ENCODE results near the gene LY6G6F. TPM values are rescaled to one million over a fixed set of nuclear protein-coding genes. Genes with fewer than 3 reads are reported as not detected.

Gene LY6G6F
- total and polyA plus RNA-seq, 2 experiments from 2014 or later: not detected

- H3K4me3 ChIP-seq: peak overlapping the region; percentile 28
- peaks cover 2% of the 10 kb centered on the region for H3K4me1 ChIP-seq (ENCODE audit: low read depth)
- DNase-seq (ENCODE audit: low read depth in 1 of 2, low spot score in 1 of 2): peak in 1 of 2 donors; percentile 52
- H3K9me3 ChIP-seq (ENCODE audit: low read depth): no peaks in the 10 kb centered on the region
- peaks cover 10% of the 10 kb centered on the region for H3K27me3 ChIP-seq
- H3K36me3 ChIP-seq: peaks cover 4% of the 10 kb centered on the region
- H3K27ac ChIP-seq: no peak overlapping the region
- peak; percentile 31 for TF ChIP-seq CTCF (IDR thresholded peaks at IDR 0.05; ENCODE audit: low read depth, low read length)
These were observed 25.5 kb upstream of the LY6G6F start for GRCh38 chr6:31681135-31681671.

- Histone ChIP-seq H3K27ac (no peak overlapping the region), H3K4me3 (peak overlapping the region; percentile 29), H3K36me3 (peaks cover 22% of the 10 kb centered on the region), H3K4me1 (ENCODE audit: low read depth) (peaks cover 2% of the 10 kb centered on the region), H3K9me3 (ENCODE audit: low read depth) (no peaks in the 10 kb centered on the region), H3K27me3 (peaks cover 10% of the 10 kb centered on the region)
- no peak for DNase-seq (ENCODE audit: low read depth in 1 of 2, low spot score in 1 of 2)
- no peak for TF ChIP-seq CTCF (IDR thresholded peaks at IDR 0.05; ENCODE audit: low read depth, low read length)
These were observed 23.1 kb upstream of the LY6G6F start for GRCh38 chr6:31683591-31683990.

GRCh38 chr6:31686483-31686882 lies 20.2 kb upstream of the LY6G6F start:
- peaks cover under 1% of the 10 kb centered on the region for H3K4me1 ChIP-seq (ENCODE audit: low read depth)
- no peak for DNase-seq (ENCODE audit: low read depth in 1 of 2, low spot score in 1 of 2)
- no peaks in the 10 kb centered on the region for H3K9me3 ChIP-seq (ENCODE audit: low read depth)
- peaks cover 9% of the 10 kb centered on the region for H3K27me3 ChIP-seq
- no peak for TF ChIP-seq CTCF (IDR thresholded peaks at IDR 0.05; ENCODE audit: low read depth, low read length)
- H3K36me3 ChIP-seq: peaks cover 32% of the 10 kb centered on the region
- no peak overlapping the region for H3K27ac ChIP-seq
- H3K4me3 ChIP-seq: no peak overlapping the region

GRCh38 chr6:31687321-31687720 lies 19.3 kb upstream of the LY6G6F start:
- no peak overlapping the region for H3K4me3 ChIP-seq
- H3K9me3 ChIP-seq (ENCODE audit: low read depth): no peaks in the 10 kb centered on the region
- peaks cover 40% of the 10 kb centered on the region for H3K36me3 ChIP-seq
- no peaks in the 10 kb centered on the region for H3K4me1 ChIP-seq (ENCODE audit: low read depth)
- peaks cover under 1% of the 10 kb centered on the region for H3K27me3 ChIP-seq
- DNase-seq (ENCODE audit: low read depth in 1 of 2, low spot score in 1 of 2): no peak
- TF ChIP-seq CTCF (IDR thresholded peaks at IDR 0.05; ENCODE audit: low read depth, low read length): no peak
- no peak overlapping the region for H3K27ac ChIP-seq

- H3K36me3 ChIP-seq: peaks cover 46% of the 10 kb centered on the region
These were observed 18.6 kb upstream of the LY6G6F start for GRCh38 chr6:31687860-31688693.

More at GRCh38 chr6:31687860-31688693, 18.6 kb upstream of the LY6G6F start:
- Histone ChIP-seq H3K4me3 (no peak overlapping the region), H3K9me3 (ENCODE audit: low read depth) (no peaks in the 10 kb centered on the region), H3K27ac (no peak overlapping the region), H3K4me1 (ENCODE audit: low read depth) (no peaks in the 10 kb centered on the region), H3K27me3 (no peaks in the 10 kb centered on the region)
- DNase-seq (ENCODE audit: low read depth in 1 of 2, low spot score in 1 of 2): no peak
- no peak for TF ChIP-seq CTCF (IDR thresholded peaks at IDR 0.05; ENCODE audit: low read depth, low read length)

Measured in cardiac muscle cell (in vitro differentiated cells and primary cell).